NCI-H69 (cell line): ENCODE data around the gene HEYL.

ENCODE experiments used
- DNase-seq: peaks from one replicate; lab custom pipeline; 2025; lab: John Stamatoyannopoulos, UW

The HEYL gene

DNA sequence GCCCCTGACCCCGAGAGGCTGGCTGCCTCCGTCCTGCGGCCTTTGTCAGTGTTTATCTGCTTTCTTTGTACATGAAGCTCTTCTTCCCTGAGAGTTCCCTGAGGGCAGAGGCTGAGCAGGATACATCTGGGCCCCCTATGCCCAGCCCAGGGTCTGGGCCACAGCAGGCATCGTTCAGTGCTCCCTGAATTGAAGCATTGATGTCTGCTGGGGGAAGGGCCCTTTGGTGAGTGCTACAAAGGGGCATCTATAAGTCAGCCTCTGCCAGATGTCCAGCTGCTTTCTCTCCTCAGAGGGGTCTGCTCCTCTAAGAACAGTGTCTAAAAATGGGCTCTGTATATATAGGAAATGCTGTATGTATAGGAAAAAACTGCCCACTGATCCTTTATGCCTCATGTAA, 2.1 kb downstream of the HEYL start:
- no peak for DNase-seq

DNA sequence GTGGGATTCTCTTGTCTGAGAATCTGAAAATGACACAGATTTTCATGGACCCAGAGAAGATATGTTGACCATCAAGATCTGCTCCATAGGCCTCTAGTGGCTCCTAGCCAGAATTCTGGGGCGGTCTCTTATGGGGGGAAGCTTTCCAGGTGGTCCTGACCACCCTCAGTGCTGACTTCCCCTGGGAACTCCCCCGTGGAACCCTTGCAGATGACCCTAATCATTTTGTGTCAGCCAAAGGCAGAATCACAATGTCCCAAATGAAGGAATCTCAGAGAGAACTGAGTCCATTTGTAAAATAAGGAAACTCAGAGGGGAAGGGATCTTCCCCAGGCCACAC, 3.6 kb downstream of the HEYL start:
- no peak for DNase-seq

DNA sequence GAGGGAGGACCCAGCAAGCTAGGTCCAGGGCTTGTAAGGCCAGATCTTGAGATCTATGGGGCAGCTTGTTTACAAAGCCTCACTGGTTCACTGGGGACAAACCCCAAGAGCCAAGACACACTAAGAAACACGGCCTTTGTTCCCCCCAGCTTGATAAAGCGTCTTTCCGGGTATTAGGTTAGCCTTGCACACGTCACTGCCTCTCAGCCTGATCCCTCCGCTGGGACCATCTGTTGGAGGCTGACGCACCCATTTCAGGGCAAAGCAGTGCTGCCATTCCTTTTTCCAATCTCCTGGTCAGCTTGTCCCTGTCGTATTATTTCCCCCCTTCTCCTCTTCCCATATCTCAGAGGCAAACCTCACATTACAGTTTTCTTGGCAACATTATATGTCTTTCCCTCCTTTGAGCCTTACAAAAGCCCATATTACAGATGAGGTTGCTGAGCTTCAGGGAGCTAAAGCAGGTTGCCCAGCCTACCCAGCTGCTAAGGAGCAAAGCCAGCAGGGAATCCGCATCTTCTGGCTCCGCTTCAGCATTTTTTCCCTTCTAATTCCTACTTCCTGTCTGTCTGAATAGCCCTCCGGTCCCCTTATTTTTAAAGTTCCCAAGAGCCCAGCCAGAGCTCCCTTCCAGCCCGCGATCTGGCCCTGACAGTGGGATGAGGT, 4.1 kb downstream of the HEYL start:
- DNase-seq = no peak

DNA sequence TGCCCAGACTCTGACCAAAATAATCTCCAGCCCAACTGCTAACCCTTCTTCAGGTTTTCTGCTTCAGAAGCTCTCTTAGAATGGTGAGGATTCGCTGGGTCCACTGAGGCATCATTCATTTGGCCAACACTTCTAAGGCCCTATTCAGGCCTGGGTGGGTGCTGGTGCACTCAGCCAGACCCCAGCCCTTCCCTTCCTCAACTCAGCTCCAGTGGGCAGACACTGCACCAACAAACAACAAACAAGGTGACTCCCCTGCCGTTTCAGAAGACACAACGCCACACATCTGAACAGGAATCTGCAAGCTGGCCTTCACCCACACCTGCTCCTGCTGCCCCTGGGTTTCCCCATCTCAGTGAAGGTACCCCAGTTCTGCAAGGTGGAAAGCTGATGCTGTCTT, 6.0 kb downstream of the HEYL start:
- DNase-seq = no peak

DNA sequence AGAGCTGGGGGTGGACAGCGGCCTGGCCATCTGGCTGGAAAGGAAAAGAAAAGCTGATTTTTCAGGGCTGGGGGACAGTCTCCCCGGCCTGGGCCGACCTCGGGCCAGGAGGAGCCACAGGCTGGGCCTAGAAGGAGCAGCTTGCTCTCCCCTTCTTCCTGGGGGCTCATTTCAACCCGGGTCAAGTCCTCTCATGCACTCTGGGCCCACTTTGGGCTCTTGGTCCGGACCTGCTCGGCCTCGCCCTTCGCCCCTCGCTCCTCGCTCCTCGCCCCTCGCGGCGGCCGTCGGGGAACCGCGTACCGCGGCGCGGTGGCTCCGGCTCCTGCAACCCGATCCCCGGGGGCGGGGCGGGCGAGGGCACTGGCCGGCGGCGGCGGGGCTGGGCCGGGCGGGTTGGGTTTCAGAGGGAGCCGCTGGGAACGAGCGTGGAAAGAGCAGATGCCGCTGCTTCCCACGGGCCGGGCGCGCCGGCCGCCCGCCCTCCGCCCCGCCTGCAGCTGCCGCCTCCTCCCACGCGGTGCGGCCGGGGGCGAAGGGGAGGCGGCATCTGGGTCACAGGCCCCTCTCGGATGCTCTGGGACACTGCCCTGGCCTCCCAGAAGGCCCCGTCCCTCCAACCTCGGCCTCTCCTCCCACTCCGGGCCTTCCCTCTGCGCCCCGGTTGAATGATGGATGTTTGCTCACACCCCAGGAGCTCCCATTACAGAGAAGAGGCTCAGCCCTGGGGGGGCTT, 6.6 kb downstream of the HEYL start:
- peak; percentile 48 for DNase-seq

DNA sequence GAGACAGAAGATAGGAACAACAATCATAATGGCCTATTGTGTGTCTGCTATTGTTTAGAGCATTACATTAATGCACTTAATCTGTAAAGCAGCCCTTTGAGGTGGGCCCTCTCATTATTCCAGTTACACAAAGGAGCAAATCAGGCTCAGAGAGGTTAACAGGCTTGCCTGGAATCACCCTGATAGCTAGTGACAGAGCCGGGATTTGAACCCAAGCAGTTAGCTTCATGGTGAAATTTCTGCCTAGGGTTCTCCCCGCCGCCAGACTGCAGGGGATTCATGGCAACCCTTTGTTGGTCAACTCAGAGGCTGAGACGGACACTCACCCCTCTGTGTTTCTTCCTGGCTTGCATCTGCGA, 7.1 kb downstream of the HEYL start:
- DNase-seq = no peak

DNA sequence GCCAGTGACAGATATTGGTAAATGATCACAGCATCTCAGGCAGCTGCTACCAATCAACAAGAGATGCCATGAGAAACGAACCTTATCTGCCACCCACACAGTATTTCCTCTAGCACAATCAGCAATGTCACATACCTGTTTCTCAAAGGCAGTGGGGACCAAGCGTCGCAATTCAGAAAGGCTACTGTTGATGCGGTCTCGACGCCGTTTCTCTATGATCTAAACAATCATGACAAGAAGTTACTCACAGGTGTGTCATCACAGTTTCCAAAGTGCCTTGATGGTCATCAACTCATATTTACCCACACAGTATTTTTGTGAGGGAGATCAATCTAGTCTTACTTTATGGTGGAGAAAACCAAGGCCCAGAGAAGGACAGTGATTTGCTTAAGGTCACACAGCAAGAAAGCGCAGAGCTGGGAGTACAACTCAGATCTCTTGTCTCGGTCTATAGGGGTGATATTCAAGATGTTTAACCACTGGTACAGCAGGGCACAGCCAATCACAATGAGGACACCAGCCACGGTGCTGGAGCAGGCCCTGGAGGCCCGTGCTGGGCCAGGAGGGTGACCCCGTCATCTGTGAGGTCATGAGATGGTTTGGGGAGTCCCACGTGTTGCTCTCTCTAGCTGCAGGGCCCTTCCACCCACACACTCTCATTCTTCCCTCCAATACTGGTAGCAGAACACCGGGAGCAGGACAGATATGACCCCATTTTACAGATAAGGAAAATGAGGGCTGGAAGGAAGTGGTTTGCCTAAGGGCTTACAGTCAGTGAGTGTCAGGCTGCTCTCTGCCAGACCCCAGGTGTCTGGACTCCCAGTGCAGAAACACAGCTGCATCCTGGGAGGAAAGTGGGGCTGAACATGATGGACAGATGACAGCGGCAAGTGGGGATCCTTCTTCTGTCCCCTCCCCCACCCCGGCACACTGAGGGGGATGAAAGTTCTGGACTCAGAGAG, 7.8 kb downstream of the HEYL start:
- DNase-seq = no peak

DNA sequence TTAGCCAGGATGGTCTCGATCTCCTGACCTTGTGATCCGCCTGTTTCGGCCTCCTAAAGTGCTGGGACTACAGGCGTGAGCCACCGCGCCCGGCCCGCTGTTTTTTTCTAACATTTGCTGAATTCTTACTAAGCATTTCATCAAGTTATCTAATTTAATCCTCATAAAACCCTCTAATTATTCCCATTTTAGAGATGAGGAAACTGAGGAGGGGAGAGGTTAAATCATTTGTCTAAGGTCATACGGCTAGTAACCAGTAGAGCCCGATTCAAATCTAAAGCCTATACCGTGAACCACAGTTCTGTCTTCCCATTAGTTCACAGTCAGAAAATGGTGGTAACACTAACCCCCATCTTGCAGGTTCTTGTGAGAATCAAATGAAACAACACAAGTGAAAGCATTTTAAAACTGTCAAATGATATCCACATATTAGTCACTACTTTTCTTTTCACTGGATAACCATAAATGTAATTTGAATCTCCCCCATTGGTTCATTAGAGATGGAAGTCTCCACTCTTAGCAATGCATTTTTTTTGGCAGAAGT, 10.6 kb downstream of the HEYL start:
- no peak for DNase-seq

DNA sequence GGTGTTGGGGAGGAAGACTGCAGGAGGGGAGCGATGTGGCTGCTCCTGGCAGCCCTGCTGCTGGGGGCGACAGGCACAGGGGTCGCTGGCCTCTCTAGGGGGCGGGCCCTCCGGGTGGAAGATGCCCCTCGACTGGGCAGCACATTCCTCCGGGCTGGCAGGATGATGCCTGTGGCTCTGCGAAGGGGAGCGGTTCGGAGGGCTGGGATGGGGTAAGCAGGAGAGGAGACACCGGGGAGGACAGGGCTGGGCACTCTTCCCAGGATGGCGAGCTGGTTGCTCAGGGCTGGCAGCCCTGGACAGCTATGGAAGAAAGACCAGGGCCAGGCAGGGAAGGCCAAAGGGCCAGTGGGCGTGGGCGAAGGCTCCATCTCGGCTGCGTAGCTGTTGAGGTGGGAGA, 12.8 kb downstream of the HEYL start:
- DNase-seq = no peak

DNA sequence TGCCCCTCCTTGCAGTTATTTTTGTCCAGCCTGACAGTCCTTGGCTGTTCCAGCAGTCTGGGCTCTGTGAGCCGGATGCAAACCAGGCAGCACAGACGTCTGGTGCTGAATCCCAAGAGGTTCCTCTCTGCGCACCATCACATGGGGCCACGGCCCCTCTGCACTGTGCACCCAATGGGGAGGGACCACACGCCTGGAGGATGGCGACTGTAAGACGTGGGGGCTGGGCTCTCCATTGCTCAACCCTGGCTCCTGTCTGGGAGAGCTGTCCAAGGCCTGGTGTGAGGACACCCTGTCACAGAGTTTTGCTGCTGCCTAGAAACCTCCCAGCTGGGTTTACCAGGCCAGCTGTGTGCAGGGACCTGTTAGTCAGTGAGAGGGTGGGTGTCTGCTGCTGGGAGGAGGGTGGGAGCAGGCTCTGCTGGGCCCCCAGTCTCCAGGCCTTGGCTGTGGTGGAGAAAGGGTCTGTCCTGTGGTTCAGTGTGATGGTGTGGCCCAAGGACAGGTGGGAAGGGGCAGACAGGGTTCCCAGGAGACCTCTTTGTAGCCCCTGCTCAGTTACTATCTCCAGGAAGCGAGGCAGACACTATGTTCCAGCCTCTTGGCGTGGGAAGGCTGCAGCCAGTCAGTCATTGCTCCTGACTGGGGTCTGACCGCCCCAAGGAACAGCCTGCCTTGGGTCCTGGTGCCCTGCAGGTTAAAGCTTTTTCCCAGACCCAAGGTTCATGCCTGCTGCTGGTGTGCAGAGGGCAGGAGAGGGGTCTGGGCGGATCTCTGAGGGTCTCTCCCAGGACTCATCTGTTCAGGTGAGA, 13.8 kb downstream of the HEYL start:
- DNase-seq = no peak

DNA sequence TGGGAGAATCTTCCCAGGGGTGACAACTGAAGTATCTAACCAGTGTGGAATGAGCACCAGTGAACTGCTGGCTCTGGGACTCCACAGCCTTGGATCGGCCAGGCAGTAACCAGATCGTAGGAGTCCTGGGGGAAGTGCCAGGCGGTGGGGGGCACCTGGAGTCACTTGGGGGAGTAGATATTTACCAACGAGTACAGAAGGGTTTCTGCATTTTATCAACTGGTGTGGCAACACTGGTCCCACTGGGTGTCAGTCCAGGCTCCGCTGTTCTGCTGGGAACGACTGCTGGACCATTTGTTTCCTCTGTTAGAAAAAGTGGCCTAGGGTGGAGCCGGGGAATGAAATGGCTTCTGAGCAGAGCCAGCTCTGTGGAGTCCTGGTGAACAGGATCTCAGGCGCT, 14.4 kb downstream of the HEYL start:
- DNase-seq = no peak

DNA sequence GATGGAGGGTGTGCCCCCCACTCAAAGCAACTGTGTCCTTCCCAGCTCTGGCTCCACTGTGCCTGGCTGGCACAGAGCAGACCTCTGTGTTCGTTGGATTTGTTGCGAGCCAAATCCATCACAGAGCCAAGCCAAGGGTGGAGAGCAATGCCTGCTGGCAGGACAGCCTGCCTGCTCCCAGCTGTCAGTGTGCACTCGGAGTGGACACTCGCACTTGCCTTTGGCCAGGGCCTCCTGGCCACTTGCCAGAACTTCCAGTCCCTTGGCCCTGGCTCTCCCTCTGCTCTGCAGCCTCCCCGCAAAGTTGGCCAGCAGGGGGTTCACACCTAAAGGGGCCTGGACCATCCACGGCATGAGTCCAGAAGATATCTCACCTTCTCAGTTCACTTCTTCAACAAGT, 16.4 kb downstream of the HEYL start:
- DNase-seq = no peak

DNA sequence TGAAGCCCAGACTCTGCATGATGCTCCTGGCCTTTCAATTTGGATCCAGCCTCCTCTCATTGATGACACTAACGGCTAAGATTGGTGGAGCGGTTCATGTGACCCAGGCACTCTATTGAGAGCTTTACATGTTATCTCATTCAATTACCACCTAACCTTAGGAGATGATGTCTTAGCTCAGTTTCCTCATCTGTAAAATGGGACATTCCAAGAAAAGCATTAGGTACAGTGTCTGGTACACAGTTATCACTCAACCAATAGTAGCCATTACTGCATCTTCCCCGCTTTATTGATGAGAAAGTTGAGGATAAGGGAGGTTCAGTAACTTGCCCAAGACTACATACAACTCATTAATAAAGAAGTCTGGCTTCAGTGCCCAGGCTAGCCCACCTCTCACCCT, 17.0 kb downstream of the HEYL start:
- no peak for DNase-seq

DNA sequence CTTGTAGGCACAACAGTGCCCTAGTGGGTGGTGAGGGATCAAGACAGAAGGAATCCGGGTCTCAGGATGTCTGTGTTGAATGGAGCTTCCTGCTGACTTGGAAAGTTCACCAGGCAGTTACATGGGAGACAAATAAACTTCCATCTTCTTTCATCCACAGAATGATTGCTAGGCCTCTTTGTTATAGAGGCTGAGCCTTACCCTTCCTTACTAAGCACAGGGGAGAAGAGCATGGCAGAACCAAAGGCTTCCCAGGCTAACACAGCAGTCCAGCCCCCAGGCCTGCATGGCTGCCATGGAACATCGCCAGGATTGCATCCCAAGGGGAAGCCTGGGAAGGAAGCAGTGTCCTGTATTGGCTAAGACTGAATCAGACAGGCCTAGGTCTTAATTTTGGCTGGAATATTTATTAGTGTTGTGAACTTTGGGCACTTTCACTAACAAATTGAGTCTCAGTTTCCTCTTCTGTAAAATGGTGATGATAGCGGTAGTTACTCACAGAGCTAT, 18.7 kb downstream of the HEYL start:
- DNase-seq = no peak

DNA sequence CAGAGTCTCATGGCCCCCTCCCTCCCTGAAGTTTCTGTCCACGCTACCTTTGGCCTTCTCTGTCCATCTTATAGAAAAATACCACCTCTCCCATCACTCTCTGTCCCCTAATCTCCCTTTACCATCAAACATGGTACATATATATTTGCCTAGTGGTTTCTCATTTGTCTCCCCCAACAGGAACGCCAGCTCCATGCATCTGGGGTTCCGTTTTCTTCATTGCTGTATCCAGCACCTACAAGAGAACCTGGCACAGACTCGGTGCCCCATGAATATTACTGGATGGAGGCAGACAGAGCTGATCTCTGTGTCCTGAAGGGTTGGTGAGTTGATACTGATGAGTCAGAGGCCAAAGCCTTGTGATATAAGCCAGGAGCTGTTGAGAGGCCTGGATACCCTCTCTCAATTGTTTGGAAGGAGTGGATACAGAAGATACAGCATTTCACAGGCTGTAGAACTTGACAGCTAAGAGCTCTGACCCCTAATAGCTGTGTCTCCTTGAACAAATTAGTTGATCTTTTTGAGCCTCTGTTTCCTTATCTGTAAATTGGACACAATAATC, 21.9 kb downstream of the HEYL start:
- no peak for DNase-seq

DNA sequence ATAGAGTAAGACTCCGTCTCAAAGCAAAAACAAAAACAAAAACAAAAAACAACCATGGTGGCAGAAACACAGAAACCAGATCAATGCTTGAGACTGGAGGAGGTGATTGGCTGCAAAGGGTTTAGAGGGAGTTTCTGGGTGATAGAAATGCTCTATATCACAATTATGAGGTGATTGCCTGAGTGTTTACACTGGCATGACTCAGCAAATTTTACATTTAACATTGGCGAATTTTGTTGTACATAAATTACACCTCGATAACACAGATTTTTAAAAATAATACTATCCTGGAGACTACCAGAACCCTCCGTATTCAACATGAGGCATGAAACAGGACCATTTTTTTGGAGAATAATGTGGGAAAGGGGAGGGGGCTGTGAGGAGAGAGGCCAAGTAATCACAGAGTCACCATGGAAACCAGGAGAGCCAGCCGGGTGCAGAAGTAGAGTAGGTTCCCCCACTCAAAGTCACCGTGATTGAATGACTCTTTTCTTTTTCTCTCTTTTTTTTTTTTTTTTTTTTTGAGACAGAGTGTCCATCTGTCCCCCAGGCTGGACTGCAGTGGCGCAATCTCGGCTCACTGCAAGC, 24.3 kb downstream of the HEYL start:
- DNase-seq = peak; percentile 21

DNA sequence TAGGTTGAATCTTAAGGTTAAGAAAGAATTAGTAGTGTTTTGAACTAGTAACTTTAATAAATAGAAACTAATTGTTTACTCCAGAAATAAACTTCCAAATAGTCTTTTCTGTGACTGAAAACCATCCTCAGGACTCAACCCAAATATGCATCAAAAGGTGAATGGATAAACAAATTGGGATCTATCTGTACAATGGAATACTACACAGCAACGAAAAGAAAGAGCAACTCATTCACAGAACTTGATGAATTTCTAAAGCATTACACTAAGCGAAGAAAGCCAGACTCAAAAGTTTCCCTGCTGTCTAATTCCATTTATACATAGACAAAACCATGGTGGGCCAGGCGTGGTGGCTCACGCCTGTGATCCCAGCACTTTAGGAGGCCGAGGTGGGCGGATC, 25.0 kb downstream of the HEYL start:
- no peak for DNase-seq

DNA sequence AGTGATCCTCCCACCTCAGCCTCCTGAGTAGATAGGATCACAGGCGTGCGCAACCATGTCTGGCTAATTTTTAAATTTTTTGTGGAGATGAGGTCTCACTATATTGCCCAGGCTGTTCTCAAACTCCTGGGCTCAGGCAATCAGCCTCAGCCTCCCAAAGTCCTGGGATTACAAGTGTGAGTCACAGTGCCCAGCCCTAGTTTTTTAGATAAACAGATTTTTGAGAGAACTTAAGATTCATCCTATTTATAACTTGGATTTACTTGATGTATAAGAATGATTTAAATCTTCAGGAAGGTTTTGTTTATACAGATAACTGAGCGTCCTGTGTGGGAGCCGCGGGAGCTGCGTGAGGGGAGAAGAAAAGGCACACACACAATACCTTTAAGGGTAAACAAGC, 26.2 kb downstream of the HEYL start:
- DNase-seq = no peak

DNA sequence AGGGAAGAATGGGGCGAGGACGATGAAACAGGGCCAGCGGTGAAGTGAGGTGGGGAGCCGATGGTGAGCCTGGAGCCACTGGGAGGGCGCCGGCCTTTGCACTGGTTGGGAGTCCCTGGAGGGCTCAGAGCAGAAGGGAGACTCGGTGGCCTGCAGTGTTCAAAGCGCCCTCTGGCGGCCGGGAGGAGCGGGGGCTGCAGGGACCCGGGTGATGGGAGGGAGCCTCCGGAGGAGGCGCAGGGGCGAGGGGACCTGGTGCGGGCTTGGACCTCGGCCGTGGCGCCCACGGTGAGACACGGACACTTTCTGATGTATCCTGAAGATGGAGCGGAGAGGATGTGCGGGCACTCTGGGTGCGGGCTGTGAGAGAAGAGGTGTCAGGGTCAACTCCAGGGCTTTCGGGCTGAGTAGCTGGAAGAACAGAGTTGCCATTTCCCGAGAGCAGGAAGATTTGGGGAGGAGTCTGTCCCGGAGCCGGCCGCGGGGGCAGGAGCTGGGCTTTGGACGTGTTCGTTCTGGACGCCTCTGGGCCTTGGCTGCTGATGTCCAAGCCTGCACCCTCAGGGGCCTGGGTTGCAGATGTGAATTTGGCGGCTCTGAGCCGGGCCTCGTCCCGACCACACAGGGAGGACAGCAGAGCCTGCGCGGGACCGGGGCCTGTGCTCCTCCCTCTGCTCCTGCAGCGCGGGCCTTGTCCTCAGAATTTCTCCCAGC, 29.7 kb downstream of the HEYL start:
- DNase-seq = peak; percentile 60

DNA sequence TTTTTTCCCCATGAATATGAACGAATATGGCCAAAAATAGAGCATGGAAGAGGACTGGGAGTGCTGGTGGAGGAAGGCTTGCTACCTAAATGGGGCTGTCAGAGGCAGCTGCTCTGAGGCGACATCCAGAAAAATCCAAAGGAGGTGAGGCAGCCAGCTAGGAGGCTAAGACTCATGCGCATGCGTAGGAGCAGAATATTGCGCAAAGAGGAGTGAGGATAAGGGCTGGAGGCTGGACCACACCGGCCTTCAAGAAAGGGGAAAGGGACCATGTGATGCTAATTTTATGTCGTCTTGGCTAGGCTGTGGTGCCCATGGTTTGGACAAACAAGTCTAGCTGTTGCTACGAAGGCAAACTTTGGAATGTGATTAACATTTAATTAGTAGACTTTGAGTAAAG, 30.5 kb downstream of the HEYL start:
- no peak for DNase-seq
